ENCODE data around the gene PAM. TPM values are rescaled to one million over a fixed set of nuclear protein-coding genes. Genes with fewer than 3 reads are reported as not detected.

PAM gene
- total RNA-seq, 1 donor from 2014 or later: 85.6 TPM

DNA sequence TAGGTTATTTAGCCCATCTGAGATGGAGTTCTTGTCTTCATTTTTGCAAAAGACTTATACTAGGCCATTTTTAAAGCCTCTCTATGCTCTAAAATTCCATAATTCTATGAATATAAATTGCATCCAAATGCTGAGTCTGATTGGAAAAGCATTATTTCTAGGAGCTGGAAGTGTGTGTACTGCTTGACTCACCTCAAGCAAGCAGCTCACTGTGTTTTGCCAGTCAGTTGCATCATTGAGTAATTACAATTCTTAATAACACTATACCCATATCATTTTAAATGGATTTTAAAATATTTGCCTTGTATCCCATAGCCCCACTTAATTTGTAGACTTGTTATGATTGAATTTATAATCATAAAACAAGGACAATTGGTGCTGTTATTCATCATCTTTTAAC is 161.0 kb downstream of the PAM start:
- Mint-ChIP-seq H3K36me3 (ENCODE audit: low read depth) (no peaks in the 10 kb centered on the region), H3K4me3 (no peak overlapping the region), H3K9me3 (no peaks in the 10 kb centered on the region), H3K4me1 (peaks cover 8% of the 10 kb centered on the region), H3K27ac (ENCODE audit: unreplicated experiment) (no peak overlapping the region), H3K27me3 (ENCODE audit: low read depth) (no peaks in the 10 kb centered on the region)
- no peak for DNase-seq (ENCODE audit: low read depth, low spot score)
- TF ChIP-seq, protein P1, sequence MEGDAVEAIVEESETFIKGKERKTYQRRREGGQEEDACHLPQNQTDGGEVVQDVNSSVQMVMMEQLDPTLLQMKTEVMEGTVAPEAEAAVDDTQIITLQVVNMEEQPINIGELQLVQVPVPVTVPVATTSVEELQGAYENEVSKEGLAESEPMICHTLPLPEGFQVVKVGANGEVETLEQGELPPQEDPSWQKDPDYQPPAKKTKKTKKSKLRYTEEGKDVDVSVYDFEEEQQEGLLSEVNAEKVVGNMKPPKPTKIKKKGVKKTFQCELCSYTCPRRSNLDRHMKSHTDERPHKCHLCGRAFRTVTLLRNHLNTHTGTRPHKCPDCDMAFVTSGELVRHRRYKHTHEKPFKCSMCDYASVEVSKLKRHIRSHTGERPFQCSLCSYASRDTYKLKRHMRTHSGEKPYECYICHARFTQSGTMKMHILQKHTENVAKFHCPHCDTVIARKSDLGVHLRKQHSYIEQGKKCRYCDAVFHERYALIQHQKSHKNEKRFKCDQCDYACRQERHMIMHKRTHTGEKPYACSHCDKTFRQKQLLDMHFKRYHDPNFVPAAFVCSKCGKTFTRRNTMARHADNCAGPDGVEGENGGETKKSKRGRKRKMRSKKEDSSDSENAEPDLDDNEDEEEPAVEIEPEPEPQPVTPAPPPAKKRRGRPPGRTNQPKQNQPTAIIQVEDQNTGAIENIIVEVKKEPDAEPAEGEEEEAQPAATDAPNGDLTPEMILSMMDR (conservative IDR thresholded peaks at IDR 0.05): no peak

DNA sequence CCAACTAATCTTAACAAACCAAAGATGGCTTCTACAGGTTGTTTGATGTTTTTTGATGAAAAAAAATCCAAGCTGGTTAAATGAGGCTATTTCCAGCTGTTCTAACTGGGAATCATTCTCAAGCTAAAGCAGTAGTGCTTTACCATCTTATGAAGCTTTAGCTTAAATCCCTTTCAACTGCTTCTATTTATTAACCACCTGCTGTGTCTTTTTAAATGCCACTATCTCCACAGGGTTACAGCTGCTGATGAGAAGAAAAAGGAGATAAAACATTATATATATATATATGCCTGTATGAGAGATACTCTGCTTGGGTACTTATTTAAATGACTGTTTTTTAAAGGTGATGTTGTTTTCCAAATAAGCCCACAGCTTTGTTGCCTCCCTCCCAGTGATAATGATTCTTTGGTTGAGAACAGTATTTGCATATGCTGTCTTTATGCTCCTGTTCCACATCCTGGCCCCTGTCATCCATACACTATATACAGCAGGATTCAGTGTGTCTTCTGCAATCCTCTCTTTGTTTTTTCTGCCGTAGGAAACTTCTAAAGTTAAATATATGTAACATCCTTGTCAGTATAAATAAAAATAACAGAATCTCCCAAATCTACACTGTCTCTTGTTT is 164.0 kb downstream of the PAM start:
- DNase-seq (ENCODE audit: low read depth, low spot score): no peak
- H3K4me3 Mint-ChIP-seq: no peak overlapping the region
- H3K27me3 Mint-ChIP-seq (ENCODE audit: low read depth): no peaks in the 10 kb centered on the region
- H3K4me1 Mint-ChIP-seq: peaks cover 8% of the 10 kb centered on the region
- no peaks in the 10 kb centered on the region for H3K9me3 Mint-ChIP-seq
- H3K27ac Mint-ChIP-seq (ENCODE audit: unreplicated experiment): no peak overlapping the region
- TF ChIP-seq, protein P1 (conservative IDR thresholded peaks at IDR 0.05): no peak
- H3K36me3 Mint-ChIP-seq (ENCODE audit: low read depth): no peaks in the 10 kb centered on the region

DNA sequence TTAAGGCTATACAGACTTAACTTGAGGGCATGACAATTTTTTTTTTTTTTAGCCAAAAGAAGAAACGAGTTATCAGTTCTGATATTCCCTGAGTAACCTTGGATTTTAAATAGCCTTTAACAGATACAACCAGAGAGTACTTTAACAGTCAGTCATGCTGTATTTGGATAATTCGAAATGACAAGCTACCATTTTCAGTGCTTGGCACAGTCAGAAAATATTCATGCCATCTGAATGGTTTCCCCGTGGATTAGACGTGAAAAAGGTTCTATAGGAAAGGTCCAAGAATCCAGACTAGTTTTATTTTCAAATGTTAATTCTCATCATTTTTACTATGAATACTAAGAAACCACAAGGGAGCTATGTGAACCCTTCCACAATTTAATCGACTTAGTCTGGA is 165.7 kb downstream of the PAM start:
- Mint-ChIP-seq H3K4me1 (peaks cover 8% of the 10 kb centered on the region), H3K9me3 (no peaks in the 10 kb centered on the region), H3K27me3 (ENCODE audit: low read depth) (no peaks in the 10 kb centered on the region), H3K36me3 (ENCODE audit: low read depth) (no peaks in the 10 kb centered on the region), H3K27ac (ENCODE audit: unreplicated experiment) (no peak overlapping the region), H3K4me3 (no peak overlapping the region)
- DNase-seq (ENCODE audit: low read depth, low spot score): no peak
- TF ChIP-seq, protein P1 (conservative IDR thresholded peaks at IDR 0.05): no peak

DNA sequence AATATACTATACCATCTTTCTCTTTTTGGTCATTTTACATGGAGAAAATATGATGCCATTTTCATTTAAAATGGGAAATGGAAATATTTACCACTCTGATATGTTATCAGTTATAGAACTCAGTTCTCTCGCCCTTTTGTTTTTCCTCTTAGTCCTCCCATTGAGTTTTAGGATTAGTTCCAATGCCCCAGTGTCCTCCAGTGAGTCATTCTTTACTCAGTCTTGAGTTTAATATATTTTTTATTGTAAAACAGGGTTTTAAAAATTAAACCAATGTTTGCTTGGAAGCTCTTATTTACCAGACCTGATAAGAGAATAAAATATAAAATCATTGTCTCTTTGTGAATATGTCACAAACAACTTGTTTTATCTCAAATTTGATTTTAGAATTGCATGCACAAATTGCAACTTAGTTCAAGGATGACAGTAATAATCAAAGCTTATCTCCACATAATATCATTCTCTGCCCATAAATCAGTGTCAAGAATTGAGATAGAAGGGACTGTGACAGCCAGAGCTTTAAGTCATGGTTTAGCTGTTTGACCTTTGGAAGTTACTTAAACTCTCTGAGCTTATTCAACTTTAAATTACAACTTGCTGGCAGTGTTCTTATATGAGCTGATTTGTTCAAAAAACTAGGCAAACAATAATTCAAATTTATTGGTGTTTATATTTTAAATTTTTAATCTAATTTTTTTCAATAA is 166.4 kb downstream of the PAM start:
- H3K9me3 Mint-ChIP-seq: no peaks in the 10 kb centered on the region
- H3K4me1 Mint-ChIP-seq: peaks cover 8% of the 10 kb centered on the region
- DNase-seq (ENCODE audit: low read depth, low spot score): no peak
- no peaks in the 10 kb centered on the region for H3K36me3 Mint-ChIP-seq (ENCODE audit: low read depth)
- no peak overlapping the region for H3K4me3 Mint-ChIP-seq
- no peak overlapping the region for H3K27ac Mint-ChIP-seq (ENCODE audit: unreplicated experiment)
- H3K27me3 Mint-ChIP-seq (ENCODE audit: low read depth): no peaks in the 10 kb centered on the region
- TF ChIP-seq, protein P1 (conservative IDR thresholded peaks at IDR 0.05): no peak

DNA sequence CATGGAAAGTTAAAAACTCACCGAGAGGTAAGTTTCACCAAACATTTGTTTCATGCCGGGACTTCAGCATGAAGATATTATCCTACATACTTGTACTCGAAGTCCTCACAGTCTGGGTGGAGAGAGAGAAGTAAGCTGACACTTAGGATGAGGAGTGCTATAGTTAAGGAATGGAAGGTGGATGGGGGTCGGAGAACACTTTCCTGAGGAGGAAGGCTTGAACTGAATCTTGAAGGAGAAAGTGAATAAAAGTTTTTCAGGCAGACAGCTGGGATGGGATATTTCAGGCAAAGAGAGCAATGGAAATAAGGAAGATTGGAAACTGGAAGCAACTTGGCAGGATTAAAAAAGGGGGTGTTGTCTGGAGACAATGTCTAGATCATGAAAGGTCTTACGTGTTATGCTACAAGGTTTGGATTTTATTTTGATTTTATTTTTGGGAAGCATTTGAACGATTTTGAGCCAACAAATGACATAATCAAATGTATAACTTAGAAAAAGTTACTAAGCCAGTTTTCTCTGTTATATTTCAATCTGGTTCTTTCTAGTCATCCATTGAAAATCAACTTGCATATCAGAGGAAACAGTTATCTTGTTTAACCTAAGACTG is 167.1 kb downstream of the PAM start:
- H3K9me3 Mint-ChIP-seq: no peaks in the 10 kb centered on the region
- H3K4me1 Mint-ChIP-seq: peaks cover 13% of the 10 kb centered on the region
- TF ChIP-seq, protein P1 (conservative IDR thresholded peaks at IDR 0.05): no peak
- no peaks in the 10 kb centered on the region for H3K27me3 Mint-ChIP-seq (ENCODE audit: low read depth)
- no peak for DNase-seq (ENCODE audit: low read depth, low spot score)
- H3K27ac Mint-ChIP-seq (ENCODE audit: unreplicated experiment): peak overlapping the region; percentile 20
- no peak overlapping the region for H3K4me3 Mint-ChIP-seq
- H3K36me3 Mint-ChIP-seq (ENCODE audit: low read depth): no peaks in the 10 kb centered on the region
